GM12892 (cell line): ENCODE results near the gene NOC3L.

Source experiments
- POLR2A ChIP-seq: IDR thresholded peaks from 2 replicates; pipeline ENCODE4 v1.6.1; 2011; ENCODE audit warnings: low read depth, low read length, control low read depth
- POLR2AphosphoS5 ChIP-seq: IDR thresholded peaks from 2 replicates; pipeline ENCODE4 v1.6.1; 2011; ENCODE audit warnings: low read depth, low read length, control low read depth

- TF ChIP-seq POLR2A (no peak), POLR2AphosphoS5 (no peak)
These were observed 36.0 kb upstream of the NOC3L start for GRCh38 chr10:94398762-94399161.
